Measurements from ENCODE around the gene MTCH2.

The MTCH2 gene

DNA sequence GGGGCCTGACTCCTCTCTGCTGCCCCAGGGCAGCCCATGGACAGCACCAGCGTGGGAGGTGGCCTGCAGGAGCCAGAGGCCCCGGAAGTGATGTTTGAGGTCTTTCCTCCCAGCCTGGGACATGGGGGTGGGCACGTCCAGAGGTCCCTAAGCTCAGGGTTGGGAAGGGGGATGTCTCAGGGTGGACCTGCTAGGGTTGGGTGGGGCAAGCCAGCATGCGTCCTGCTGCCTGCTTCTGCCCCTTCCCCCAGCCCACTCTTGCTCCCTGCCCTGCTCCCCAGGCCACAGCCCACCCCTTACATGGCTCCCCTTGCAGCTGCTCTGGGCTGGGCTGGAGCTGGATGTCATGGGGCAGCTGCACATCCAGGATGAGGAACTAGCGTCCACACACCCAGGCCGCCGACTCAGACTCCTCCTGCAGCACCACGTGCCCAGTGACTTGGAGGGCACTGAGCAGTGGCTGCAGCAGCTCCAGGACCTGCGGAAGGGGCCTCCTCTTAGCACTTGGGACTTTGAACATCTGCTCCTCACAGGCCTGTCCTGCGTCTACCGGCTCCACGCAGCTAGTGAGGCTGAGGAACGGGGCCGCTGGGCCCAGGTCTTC is 54.5 kb downstream of the MTCH2 start:
- peaks cover 12% of the 10 kb centered on the region for H3K27me3 Mint-ChIP-seq
- no peaks in the 10 kb centered on the region for H3K9me3 Mint-ChIP-seq
- ATAC-seq: no peak
- H3K4me3 Mint-ChIP-seq: no peak overlapping the region
- H3K27ac Mint-ChIP-seq: no peak overlapping the region
- no peak for DNase-seq
- H3K4me1 Mint-ChIP-seq: peaks cover 11% of the 10 kb centered on the region

DNA sequence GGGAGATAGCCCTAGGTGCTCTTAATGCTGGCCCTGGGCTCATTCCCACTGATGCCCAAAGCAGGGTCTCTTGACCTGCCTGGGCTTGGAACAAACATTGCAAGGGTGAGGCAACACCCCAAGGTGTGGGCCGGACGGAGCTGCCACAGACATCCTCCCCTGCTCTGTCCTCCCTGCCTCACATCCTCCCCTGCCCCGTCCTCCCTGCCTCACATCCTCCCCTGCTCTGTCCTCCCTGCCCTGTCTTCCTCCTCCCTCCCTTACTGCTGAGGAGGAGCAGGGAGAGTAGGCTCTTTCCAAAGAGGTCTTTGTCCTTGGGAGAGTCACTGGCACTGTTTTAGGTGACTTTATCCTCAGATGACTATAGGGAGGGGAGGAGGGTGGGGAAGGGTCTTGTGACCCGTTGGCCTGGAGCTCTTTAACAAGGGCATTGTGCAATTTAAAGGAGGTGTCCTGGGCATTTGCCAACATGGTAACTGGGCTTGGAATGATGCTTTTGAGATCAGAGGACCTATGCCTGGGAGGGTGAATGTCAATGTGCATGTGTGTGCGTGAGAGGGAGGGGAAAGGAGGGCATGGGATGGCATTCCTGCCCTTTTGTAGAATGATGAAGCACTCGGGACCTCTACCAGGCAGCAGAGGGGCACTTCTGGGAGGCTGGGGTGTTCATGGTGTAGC is 55.2 kb downstream of the MTCH2 start:
- peak; percentile 19 for ATAC-seq
- Mint-ChIP-seq H3K27ac (peak overlapping the region in 1 of 2 donors; percentile 49), H3K9me3 (no peaks in the 10 kb centered on the region), H3K4me1 (peaks cover 8% of the 10 kb centered on the region), H3K27me3 (peaks cover 6% of the 10 kb centered on the region), H3K4me3 (no peak overlapping the region)
- DNase-seq: no peak

- Mint-ChIP-seq H3K4me1 (no peaks in the 10 kb centered on the region), H3K9me3 (no peaks in the 10 kb centered on the region), H3K27me3 (no peaks in the 10 kb centered on the region), H3K27ac (peak within 1 kb of the TSS in 1 of 2 donors; percentile 74), H3K4me3 (no peak within 1 kb of the TSS)
- ATAC-seq (peak; percentile 19), DNase-seq (no peak)
These were observed 56.1 kb downstream of the MTCH2 start, which contains the start of gene FAM180B for GRCh38 chr11:47586098-47586855. TSS of gene FAM180B (plus strand) at chr11:47586678. CDS start at chr11:47586769, 91 bp downstream.

DNA sequence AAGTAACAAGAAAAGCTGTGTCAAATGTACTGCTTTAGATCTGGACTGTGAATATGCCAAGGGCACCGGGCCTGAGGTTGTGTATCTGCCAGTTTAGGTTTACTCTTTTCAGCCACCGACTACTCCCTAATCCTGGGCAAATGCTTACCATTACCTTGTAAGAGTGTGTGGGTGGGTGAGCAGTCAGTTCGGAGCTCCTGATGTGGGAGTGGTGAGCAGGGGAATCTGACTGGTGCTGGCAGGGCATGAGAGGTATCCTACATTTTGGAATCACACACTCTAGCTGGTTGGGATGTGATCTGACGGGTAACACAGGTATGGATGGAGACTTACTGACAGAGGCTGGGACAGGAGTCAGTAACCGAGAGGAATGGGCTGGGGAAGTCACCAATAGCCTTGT is 58.5 kb downstream of the MTCH2 start:
- no peak overlapping the region for H3K4me3 Mint-ChIP-seq
- no peaks in the 10 kb centered on the region for H3K27me3 Mint-ChIP-seq
- H3K27ac Mint-ChIP-seq: peak overlapping the region in 1 of 2 donors; percentile 85
- H3K9me3 Mint-ChIP-seq: no peaks in the 10 kb centered on the region
- no peak for DNase-seq
- no peak for ATAC-seq
- peaks cover 15% of the 10 kb centered on the region for H3K4me1 Mint-ChIP-seq

GRCh38 chr11:47578524-47579494 is 63.5 kb downstream of the MTCH2 start, which contains the start of the genes KBTBD4 and NDUFS3:
TSS of gene KBTBD4 (minus strand) at chr11:47578970. CDS start at chr11:47578951, 19 bp downstream.
TSS of gene NDUFS3 (plus strand) at chr11:47579074. CDS start at chr11:47579092, 18 bp downstream.
- DNase-seq: peak; percentile 90
- H3K27ac Mint-ChIP-seq: peak within 1 kb of the TSS; percentile 95 to 100
- no peaks in the 10 kb centered on the region for H3K27me3 Mint-ChIP-seq
- peaks cover 42% of the 10 kb centered on the region for H3K4me1 Mint-ChIP-seq
- H3K9me3 Mint-ChIP-seq: no peaks in the 10 kb centered on the region
- peak within 1 kb of the TSS; percentile 93 to 100 for H3K4me3 Mint-ChIP-seq
- peak; percentile 98 for ATAC-seq

DNA sequence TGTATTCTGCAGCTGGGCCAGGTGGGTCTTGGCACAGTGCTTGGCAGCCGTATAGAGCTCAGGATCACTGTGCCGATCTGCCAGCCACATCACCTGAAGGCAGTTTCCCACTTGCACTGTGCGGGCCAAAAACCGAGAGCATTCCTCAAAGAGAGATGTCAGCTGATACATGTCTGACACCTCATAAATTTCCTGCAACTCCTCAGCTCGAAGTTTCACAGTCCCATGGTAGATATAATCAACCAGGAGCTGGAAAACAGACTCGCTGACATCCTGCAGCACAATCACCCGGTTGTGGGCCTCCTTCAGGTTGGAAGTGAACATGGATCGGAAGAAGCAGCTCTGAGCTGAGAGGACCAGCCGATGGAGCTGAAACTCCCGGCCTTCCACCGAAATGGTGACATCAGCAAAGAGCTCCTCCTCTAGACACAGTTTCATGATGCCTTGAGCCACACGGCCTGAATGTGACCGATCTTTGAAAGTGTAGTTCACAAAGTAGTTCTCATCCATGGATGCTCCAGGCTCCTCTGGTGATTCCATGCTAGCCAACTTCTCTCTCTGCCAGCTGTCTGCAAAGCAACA is 64.8 kb downstream of the MTCH2 start:
- Mint-ChIP-seq H3K27ac (peak overlapping the region; percentile 78 to 100), H3K9me3 (no peaks in the 10 kb centered on the region), H3K27me3 (no peaks in the 10 kb centered on the region), H3K4me3 (peak overlapping the region; percentile 93 to 100), H3K4me1 (peaks cover 46% of the 10 kb centered on the region)
- no peak for ATAC-seq
- DNase-seq: no peak

DNA sequence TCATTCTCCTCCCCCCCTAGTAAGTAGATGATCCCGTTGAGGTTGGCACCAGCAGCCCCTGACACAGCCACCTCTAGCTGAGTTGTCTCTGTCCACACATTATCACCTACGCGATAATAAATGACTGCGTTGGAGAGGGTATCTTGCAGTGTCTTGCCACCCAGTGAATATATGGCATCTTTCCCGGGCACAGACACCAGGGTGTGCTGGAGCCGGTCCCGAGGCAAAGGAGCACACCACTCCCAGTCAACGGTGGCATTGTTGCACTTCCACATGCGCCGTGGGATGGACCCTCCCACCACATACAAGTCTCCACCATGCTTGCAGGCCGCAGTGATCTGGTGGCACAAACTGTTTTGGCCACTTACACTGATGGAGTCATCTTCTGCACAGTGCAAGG is 69.0 kb downstream of the MTCH2 start:
- DNase-seq (no peak), ATAC-seq (no peak)
- Mint-ChIP-seq H3K4me1 (peaks cover 38% of the 10 kb centered on the region), H3K9me3 (no peaks in the 10 kb centered on the region), H3K27ac (peak overlapping the region in 1 of 2 donors; percentile 8), H3K4me3 (no peak overlapping the region), H3K27me3 (no peaks in the 10 kb centered on the region)

GRCh38 chr11:47572715-47573255 is 69.6 kb downstream of the MTCH2 start:
- no peak overlapping the region for H3K4me3 Mint-ChIP-seq
- DNase-seq: no peak
- peaks cover 33% of the 10 kb centered on the region for H3K4me1 Mint-ChIP-seq
- H3K27me3 Mint-ChIP-seq: no peaks in the 10 kb centered on the region
- no peaks in the 10 kb centered on the region for H3K9me3 Mint-ChIP-seq
- no peak overlapping the region for H3K27ac Mint-ChIP-seq
- no peak for ATAC-seq

DNA sequence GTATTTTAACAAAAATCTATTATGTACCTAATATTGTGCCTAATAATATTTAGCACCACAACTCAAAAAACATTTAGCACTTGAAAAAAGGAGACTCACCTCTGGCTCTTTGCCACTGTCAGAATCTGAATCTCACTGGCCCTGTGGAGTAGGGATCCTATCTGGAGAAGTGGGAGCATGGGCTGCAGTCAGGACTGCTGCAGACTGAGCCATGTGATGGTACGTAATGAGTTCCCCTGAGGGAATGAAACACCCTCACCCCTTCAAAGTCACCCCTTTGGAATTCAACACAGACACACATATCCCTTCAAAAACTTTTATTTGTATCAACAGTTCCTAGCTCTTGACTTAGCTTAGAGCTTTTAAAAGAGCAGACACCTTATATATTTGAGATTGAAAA is 70.5 kb downstream of the MTCH2 start:
- Mint-ChIP-seq H3K4me3 (no peak overlapping the region), H3K27ac (no peak overlapping the region), H3K27me3 (no peaks in the 10 kb centered on the region), H3K9me3 (no peaks in the 10 kb centered on the region), H3K4me1 (peaks cover 27% of the 10 kb centered on the region)
- no peak for DNase-seq
- ATAC-seq: no peak

DNA sequence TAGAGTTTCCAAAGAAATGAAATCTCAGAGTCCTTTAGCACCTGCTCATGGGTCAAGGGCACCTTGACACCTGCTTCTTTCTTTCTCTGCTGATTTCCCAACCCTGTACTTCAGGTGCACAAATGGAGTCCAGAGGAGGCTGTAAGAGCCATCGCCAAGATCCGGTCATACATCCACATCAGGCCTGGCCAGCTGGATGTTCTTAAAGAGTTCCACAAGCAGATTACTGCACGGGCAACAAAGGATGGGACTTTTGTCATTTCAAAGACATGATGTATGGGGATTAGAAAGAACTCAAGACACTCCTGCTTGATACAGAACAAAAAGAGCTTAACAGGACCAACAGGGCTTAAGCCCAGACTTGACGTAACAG is 71.0 kb downstream of the MTCH2 start:
- H3K9me3 Mint-ChIP-seq: no peaks in the 10 kb centered on the region
- H3K27ac Mint-ChIP-seq: peak overlapping the region in 1 of 2 donors; percentile 43
- DNase-seq: no peak
- no peak for ATAC-seq
- peaks cover 27% of the 10 kb centered on the region for H3K4me1 Mint-ChIP-seq
- no peaks in the 10 kb centered on the region for H3K27me3 Mint-ChIP-seq
- H3K4me3 Mint-ChIP-seq: no peak overlapping the region

- ATAC-seq: no peak
- H3K9me3 Mint-ChIP-seq: no peaks in the 10 kb centered on the region
- DNase-seq: no peak
- H3K4me1 Mint-ChIP-seq: peaks cover 23% of the 10 kb centered on the region
- H3K27ac Mint-ChIP-seq: peak overlapping the region in 1 of 2 donors; percentile 43
- H3K4me3 Mint-ChIP-seq: no peak overlapping the region
- H3K27me3 Mint-ChIP-seq: no peaks in the 10 kb centered on the region
These were observed 71.6 kb downstream of the MTCH2 start for GRCh38 chr11:47570651-47571356.

- Mint-ChIP-seq H3K4me3 (no peak overlapping the region), H3K9me3 (no peaks in the 10 kb centered on the region), H3K4me1 (peaks cover 30% of the 10 kb centered on the region), H3K27me3 (no peaks in the 10 kb centered on the region), H3K27ac (no peak overlapping the region)
- ATAC-seq: no peak
- DNase-seq: no peak
These were observed 72.7 kb downstream of the MTCH2 start for GRCh38 chr11:47569646-47570045.
